ENCODE results near the gene CTIF. TPM values are rescaled to one million over a fixed set of nuclear protein-coding genes. Genes with fewer than 3 reads are reported as not detected.

Gene CTIF
- total RNA-seq, 1 experiment from 2014 or later, result 5.9 TPM

GRCh38 chr18:48749768-48750167 is 210.9 kb downstream of the CTIF start:
- in situ Hi-C loops (cut with HindIII; ENCODE audit: low sequenced_read_pairs), result no loop called here
- no peak for DNase-seq (ENCODE audit: low spot score)

DNA sequence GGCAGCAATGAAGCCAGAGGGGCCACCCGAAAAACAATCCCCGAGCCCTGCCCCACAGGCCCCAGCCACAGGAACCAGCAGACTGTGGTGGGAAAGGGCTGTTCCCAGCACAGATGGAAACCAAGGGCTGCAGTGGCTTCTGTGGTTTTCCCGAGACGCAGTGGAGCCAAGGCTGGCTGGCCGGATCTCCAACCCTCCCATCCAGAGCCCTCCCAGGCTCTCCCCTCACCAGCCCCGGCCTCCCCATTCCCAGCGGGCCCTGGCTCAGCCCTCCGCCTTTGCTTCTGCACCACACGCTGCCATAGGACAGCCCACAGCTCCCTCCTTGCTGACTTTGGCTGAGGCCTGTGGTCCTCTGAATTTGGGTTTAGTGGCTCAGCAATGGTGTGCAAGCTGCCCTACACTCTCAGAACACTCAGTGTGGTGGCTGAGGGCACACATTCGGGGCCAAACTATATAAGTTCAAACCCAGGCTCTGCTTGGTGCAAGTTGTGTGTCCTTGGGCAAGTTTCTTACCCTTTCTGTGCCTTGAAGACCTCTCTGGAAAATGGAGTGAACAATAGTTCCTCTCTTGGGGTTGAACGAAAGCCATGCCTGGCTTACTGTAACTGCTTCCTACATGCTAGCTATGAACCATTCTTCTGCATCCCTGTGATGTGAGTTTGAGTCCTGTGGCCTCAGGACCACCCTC is 211.8 kb downstream of the CTIF start:
- no peak for DNase-seq (ENCODE audit: low spot score)
- in situ Hi-C loops (cut with HindIII; ENCODE audit: low sequenced_read_pairs), result no loop called here

DNA sequence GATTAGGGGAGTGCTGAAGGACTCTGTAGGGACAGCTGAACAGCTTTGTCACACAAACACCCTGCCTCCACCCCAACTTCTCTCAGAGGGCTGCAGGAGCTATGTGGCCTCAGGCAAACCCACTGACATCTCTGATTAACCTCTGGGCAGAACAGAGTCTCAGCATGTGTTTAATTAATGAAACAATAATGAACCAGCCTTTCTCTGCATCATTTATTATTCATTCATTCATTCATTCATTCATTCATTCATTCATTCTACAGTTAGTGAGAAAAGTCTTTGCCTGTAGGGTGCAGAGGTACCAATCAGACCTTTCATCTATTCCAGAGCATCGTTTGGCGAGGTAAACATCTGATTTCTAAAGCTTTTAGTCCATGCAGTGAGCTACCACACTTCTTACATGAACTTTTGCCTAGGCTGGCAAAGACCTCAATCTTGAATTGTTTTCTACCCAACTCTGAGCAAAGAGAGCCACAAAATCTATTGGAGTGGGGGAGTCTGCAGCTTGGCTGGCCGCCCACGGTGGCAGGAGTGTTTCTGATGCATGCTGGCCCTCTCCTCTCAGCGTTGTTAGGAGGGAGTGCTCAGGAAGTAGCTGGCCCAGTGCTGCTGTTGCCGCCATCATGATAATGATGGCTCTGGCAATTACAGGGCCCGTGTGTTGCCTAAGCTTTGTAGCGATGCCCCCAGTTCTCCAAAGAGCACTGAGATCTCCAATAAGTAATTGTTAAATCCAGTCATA is 213.1 kb downstream of the CTIF start:
- DNase-seq (ENCODE audit: low spot score), result no peak
- in situ Hi-C loops (cut with HindIII; ENCODE audit: low sequenced_read_pairs), result no loop called here

DNA sequence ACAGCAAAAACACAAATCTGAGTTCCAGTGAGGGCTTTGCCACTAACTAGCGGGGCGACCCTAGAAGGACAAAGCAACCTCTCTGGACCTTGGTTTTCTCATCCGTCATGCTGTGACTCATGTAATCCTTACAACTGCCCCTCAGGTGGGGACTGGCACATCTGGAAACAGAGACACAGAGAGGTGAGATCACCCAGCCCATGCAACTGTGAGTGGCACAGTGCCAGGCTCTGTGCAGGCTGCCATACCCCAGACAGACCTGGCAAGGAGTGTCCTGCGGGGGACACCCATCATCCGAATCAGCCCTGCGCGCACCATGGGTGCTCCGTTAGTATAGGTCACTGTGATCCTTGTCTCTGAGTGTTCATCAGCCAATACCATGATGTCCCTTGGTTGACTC is 213.6 kb downstream of the CTIF start:
- in situ Hi-C loops (cut with HindIII; ENCODE audit: low sequenced_read_pairs), result no loop called here
- no peak for DNase-seq (ENCODE audit: low spot score)

GRCh38 chr18:48752928-48753327 is 214.1 kb downstream of the CTIF start:
- in situ Hi-C loops (cut with HindIII; ENCODE audit: low sequenced_read_pairs), result no loop called here
- no peak for DNase-seq (ENCODE audit: low spot score)

- DNase-seq (ENCODE audit: low spot score), result peak; percentile 86
- in situ Hi-C loops (cut with HindIII; ENCODE audit: low sequenced_read_pairs), result no loop called here
Measured at GRCh38 chr18:48753691-48754090, 214.9 kb downstream of the CTIF start.

GRCh38 chr18:48754559-48754958 is 215.7 kb downstream of the CTIF start:
- DNase-seq (ENCODE audit: low spot score), result no peak
- in situ Hi-C loops (cut with HindIII; ENCODE audit: low sequenced_read_pairs), result no loop called here

DNA sequence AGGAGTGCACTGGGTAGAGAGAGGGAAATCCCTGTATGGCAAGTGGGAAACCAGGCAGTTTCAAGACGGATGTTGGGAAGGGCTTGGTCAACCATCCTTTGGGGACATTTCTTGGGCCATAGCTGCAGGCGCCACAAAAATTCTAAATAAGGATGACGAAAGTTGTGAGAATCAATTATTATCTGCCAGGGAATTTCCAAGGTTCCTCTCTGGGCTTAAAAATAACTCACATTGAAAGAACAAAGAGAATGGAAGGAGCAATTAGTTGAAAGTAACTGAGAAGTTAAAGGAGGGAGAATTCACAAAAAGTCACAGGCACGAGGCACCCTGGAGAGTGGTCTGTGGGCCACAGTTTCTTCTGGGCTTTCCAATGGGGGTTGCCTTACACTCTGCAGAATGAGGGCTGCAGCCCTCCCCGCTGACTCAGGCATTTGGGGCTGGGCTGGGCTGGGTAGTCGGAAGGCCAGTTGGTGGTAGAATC is 216.2 kb downstream of the CTIF start:
- in situ Hi-C loops (cut with HindIII; ENCODE audit: low sequenced_read_pairs), result no loop called here
- no peak for DNase-seq (ENCODE audit: low spot score)

- no peak for DNase-seq (ENCODE audit: low spot score)
- in situ Hi-C loops (cut with HindIII; ENCODE audit: low sequenced_read_pairs), result no loop called here
Measured at GRCh38 chr18:48756511-48757226, 217.8 kb downstream of the CTIF start.

- in situ Hi-C loops (cut with HindIII; ENCODE audit: low sequenced_read_pairs), result no loop called here
- no peak for DNase-seq (ENCODE audit: low spot score)
Measured at GRCh38 chr18:48757367-48757766, 218.5 kb downstream of the CTIF start.

DNA sequence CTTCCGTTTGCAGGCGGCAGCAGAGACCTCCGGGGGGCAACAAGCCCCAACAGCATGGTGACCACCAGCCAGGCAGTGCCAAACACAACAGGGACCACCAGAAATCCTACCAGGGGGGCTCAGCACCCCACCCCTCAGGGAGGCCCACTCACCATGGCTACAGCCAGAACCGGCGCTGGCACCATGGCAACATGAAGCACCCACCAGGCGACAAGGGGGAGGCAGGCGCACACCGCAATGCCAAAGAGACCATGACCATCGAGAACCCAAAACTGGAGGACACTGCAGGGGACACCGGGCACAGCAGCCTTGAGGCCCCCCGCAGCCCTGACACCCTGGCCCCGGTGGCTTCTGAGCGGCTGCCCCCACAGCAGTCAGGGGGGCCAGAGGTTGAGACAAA is 219.1 kb downstream of the CTIF start:
- DNase-seq (ENCODE audit: low spot score), result no peak
- in situ Hi-C loops (cut with HindIII; ENCODE audit: low sequenced_read_pairs), result no loop called here

GRCh38 chr18:48761582-48761981 is 222.8 kb downstream of the CTIF start:
- in situ Hi-C loops (cut with HindIII; ENCODE audit: low sequenced_read_pairs), result no loop called here
- DNase-seq (ENCODE audit: low spot score), result no peak

DNA sequence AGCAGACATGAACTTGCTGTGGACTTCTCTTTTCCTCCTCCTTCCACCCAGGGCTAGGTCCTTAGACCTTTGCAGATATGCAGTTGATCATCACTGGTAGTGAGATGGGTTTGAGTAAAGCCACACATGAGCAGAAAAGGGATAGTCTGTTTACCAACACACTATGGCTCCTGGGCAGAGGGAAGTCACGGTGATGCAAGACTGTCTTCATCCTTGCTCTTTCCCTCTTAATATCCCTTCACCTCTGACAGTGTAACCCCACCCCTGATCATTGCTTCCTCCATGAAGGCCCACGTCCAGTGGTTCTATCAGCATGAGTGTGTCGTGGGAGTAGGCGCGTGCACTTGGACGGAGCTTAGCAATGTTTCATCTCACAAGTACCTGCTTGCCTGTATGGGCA is 223.2 kb downstream of the CTIF start:
- DNase-seq (ENCODE audit: low spot score), result no peak
- in situ Hi-C loops (cut with HindIII; ENCODE audit: low sequenced_read_pairs), result no loop called here

DNA sequence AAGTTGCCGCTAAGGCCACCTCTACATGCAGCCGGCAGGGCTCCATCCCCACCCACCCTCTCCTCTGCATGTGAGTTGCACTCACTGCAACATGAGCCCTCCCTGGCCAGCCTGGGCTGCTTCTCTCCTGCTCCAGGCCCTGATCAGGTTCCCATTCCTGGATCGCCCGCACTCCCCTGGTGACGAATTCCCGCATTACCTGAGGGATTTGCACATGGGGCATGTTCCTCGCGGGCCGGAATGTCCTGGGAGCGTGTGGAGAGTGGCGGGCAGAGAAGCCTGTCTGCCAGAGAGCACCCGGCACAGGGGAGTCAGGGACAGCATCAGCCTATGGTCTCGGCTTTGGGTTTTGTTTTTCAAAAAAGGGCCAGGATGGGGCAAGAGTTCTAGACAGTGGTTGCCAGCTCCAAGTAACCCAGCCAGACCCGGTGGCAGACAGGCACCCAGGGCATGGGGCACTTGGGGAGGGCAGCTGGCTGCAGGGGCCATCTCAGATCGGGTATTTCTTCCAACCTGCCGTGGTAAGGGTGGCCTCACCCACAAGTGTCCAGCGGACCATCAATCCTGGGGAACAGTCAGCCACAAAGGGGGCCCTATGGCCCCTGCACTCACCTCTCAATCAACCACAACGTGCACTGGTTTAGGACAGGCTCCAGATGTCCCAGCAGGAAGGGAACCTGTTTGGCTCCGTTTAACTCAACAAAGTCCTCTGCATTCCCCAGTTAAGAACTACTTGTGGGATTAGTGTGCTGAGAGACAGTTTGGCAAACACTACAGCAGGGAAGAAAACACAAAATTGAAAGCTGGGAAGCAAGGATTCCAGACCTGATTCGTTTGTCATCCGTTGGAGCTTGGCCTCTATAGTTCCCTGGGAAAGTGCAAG is 224.2 kb downstream of the CTIF start:
- no peak for DNase-seq (ENCODE audit: low spot score)
- in situ Hi-C loops (cut with HindIII; ENCODE audit: low sequenced_read_pairs), result no loop called here

- in situ Hi-C loops (cut with HindIII; ENCODE audit: low sequenced_read_pairs), result no loop called here
- DNase-seq (ENCODE audit: low spot score), result no peak
Measured at GRCh38 chr18:48763719-48764100, 224.9 kb downstream of the CTIF start.

GRCh38 chr18:48765053-48765452 is 226.2 kb downstream of the CTIF start:
- in situ Hi-C loops (cut with HindIII; ENCODE audit: low sequenced_read_pairs), result no loop called here

DNA sequence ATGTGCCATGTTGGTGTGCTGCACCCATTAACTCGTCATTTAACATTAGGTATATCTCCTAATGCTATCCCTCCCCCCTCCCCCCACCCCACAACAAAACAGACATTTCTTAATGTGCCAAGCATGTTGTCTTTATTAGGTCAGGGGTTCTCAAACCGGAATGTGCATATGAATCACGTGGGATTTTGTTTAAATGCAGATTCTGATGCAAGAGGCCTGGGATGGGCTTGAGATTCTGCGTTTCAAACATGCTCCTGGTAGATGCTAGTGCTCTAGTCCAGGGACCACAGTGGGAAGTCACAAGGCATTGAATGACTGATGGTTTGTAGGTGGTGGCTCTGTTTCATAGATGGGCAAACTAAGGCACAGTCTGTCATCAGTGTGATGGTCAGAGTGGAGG is 227.2 kb downstream of the CTIF start:
- in situ Hi-C loops (cut with HindIII; ENCODE audit: low sequenced_read_pairs), result no loop called here

More at GRCh38 chr18:48765053-48765452, 226.2 kb downstream of the CTIF start:
- no peak for DNase-seq (ENCODE audit: low spot score)

DNA sequence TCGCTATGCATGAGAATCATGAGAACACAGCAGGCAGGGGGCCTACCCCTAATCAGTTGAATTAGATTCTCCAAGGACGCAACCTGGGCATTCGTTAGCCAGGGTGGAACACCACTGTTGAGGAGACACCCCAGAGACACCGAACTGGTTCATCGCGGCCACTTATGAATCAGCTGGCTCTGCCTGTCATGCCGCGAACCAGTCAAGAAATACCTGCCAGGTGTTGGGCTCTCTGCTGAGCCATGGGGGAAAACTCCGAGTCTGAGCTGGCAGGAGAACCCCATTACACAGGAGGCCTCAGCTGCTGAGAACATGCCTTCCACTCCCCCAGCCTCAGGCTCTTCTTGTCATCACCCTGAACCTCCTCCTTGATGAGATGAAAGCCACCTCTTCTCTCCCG is 227.7 kb downstream of the CTIF start:
- DNase-seq (ENCODE audit: low spot score), result no peak
- in situ Hi-C loops (cut with HindIII; ENCODE audit: low sequenced_read_pairs), result no loop called here

More for the DNA sequence above, 227.2 kb downstream of the CTIF start:
- DNase-seq (ENCODE audit: low spot score), result no peak

DNA sequence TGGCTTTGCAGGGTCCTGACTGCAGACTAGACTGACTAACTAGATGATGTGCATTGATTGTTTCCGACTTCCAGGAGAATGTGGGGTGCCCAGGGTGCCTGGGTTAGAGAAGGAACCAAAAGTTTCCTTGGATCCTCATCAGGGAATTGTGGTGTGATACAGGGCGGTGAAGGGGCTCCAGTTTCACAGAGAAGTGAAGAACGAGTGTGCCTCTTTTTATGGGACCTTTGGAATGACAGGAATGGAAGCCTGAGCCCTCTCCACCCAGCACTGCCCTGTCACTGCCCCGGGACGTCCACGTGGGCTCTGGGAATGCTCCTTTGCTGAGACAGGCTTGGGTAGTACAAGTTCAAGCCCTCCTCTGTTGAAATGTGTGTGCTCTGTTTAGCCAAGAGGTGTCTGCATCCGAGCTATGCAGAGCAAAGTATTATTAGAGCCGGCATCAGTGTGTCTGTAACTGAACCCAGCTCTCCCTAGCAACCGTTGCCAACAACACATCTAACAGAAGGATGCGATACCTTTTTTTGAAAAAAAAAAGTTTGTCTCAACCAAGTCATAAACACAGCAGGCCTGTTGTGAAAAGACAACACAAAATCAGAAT is 228.4 kb downstream of the CTIF start:
- DNase-seq (ENCODE audit: low spot score), result no peak
- in situ Hi-C loops (cut with HindIII; ENCODE audit: low sequenced_read_pairs), result no loop called here

Data from G401 (cell line).